SIG-M5 (cell line): Measurements from ENCODE around the gene ALS2CL.

ENCODE experiments used
- DNase-seq: peaks from one replicate; lab custom pipeline; 2025; lab: John Stamatoyannopoulos, UW

The ALS2CL gene

DNA sequence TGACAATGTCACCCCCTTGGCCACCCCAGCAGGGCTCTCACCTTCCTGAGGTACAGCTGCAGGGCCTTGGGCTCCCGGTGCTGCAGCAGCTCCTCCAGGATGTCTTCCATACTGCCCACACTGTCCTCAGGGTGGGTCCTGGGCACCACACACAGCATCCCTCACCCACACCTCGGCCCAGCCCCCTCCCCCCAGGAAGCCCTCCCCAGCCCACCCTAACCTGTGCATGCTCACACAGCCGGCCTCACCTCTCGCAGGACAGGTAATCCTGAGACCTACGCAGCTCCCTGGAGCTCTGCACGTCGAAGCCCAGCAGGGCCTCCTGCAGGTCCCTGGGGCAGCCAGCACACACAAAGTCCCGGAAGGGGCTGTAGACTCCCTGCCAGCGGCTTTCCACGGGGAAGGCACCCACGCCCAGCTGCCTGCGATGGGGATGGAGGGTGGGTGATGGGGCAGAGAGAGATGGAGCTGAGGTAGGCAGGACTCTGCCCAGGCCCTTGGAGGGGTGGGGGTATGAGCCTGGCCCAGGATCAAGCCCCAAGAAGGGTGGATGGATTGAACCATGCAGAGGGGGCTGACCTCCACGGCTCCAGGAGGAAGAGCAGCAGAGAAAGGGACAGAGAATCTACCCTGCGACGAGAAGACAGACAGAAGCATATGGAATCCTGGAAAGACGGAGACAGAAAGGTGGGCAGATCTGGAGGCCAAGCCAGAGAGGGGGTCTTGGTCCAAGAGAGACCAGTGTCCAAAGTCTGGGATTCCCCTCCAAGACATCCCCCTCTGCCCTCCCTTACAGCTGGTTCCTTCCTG is 16.7 kb downstream of the ALS2CL start:
- no peak for DNase-seq

DNA sequence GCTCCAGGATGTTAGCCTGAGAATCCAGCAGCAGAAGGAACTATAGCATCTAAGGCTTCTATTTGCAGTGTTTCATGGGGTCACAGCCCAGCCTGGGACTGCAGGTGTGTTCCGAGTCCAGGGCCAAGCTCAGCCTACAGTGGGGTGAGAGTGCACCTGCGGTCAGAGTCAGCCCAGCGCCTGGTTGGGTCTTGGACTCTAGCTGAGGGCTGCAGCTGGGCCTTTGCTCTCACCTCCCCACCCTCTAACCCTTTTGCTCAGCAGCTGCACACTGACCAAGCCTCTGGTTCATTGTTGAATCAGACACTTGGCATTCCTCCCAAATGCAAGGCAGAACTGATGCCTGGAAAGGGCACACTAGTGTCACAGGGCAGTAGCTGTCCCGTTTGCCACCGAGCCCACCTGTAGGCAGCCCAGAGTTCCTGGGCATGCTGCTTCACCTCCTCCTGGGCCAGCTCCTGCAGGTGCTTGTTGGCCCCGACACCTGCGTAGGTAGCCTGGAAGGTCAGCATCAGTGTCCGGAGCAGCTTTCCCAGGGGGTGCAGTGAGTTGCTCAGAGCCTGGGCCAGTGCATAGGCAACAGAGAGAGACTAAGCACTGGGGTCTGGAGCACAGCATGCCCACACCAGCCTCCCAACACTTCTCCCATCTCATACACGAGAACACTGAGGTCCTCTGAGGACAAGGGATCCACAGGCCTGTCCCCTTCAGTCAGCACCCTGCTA is 17.5 kb downstream of the ALS2CL start:
- DNase-seq: no peak

GRCh38 chr3:46675426-46675825 is 18.1 kb downstream of the ALS2CL start:
- DNase-seq: no peak

GRCh38 chr3:46674031-46674845 is 19.2 kb downstream of the ALS2CL start:
- DNase-seq: no peak

DNA sequence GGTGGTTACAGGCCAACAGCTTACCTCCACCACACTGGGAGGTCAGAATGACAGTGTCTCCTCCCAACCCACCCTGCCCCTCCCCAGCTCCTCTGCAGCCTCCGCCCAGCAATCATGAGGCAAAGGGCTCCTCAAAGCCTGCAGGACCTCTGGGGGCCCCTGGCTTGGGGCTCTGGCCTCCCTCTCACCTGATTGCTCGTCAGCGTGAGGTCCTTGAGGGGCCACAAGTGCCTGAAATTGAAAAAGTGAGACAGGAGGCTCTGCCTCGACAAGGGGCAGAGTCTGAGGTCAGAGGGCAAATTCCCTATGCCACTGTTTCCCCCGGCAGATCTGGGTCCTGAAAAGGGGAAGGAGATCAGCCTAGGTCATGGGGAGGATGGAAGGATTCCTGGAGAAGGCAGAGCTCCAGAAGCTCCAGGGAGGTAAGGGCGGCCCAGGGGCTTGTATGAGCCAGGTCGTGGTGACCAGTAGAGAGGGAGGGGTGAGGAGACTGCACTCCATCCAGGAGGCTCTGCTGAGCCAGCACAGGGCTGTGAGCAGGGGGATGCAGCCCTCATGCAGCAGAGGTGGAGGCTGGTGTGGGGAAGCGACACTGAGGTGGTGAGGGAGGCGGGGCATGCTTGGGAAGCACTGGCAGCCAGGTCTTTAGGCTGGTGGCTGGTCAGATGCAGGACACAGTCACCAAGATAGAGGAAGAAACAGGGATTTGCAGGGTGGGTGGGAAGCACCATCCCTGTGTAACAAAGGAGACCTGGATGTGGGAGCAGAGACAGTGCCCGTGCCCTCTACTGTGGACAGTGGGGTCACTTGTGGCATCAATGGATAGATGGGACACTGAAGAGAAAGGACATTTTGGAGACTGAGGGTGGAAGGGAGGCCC is 20.1 kb downstream of the ALS2CL start:
- no peak for DNase-seq

GRCh38 chr3:46672349-46672695 is 21.2 kb downstream of the ALS2CL start:
- DNase-seq: no peak

DNA sequence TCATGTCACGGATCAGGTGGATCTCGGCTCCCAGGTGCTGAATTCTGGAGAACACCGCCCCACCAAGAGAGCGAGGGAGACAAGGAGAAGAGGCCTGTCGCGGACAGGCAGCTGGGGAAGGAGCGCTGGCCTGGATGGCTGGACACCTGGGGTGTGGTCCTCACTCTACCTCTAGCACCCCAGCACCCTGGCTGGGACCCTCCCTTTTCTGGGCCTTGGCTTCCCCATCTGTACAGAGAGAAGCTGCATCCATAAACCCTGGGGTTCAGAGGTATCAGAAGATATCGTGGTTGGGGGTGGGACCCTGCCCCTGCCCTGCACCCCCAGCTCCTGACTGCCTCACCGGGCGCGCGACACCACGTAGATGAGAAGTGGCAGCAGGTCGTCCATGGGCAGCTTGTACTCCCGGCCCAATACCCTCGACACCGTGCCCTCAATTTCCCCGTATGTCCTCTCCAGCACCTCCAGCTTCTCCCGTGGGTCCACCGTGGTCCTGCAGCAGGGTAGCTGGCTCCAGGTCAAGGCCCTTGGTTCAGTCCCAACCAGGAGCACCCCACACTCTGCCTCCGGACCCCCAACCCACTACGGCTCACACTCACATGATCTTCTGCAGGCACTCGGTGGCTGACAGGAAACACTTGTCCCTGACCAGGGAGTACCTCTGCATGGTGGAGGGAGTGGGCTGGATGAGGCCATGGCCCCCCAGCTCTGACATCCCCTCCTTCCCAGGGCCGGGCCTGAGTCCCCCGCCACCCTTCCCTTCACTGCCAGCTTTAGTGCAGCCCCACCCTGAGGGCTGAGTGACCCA is 21.7 kb downstream of the ALS2CL start:
- no peak for DNase-seq

GRCh38 chr3:46670891-46671427 is 22.5 kb downstream of the ALS2CL start:
- no peak for DNase-seq

GRCh38 chr3:46670000-46670890 is 23.2 kb downstream of the ALS2CL start:
- DNase-seq: no peak

DNA sequence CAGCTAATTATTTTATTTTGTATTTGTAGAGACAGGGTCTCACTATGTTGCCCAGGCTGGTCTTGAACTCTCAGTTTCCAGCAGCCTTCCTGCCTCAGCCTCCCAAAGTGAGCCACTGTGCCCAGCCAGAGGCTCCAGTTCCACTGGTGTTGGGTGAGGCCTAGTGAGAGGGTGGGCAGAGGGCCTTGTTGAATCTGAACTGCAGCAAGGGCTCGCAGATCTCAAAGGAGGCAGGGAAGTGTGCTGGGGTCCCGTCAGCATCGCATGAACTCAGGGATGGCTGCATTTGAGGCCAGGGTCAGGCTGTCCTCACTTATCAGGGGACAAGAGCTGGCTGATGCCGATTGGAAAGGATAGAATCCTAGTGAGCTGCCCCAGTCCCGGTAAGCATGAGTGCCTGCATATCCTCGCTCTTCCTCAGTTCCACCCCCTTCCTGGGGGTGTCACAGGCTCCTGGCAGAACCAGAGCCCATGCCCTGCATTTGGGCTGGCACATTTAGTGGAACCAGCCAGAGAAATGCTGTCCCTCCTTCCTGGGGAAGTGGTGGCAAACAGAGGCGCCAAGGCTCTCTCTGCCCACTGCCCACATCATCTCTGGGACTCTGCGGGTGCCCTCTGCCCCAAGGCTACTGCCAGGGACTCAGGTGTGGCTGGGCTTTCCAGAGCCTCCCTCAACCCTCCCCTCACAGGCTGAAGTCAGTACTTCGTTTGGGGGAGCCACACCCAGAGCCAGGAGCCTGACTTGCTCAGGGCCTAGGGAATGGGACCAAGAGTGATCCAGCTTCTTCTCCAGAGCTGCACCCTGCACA is 24.1 kb downstream of the ALS2CL start:
- DNase-seq: no peak

DNA sequence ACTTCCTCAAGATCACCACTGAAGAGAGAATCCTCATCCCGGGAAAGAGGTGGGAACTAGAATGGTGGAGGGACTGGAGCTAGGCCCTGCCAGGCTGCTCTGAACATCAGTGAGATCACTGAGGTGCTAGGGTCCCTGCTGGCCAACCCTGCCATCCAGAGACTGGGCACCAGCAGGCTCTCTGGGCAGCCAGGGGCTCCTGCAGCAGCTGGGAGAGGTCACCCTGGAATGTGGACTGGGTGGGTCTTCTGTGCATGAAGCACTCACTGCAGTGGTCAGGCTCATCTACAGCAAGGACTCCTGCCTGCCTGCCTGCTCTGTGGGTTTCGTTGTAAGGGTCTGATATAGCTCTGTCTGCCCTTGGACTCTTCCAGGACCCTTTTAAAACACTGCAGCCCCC is 24.9 kb downstream of the ALS2CL start:
- no peak for DNase-seq

GRCh38 chr3:46668116-46668515 is 25.4 kb downstream of the ALS2CL start:
- DNase-seq: no peak

- no peak for DNase-seq
These were observed 25.8 kb downstream of the ALS2CL start for GRCh38 chr3:46667657-46668056.

DNA sequence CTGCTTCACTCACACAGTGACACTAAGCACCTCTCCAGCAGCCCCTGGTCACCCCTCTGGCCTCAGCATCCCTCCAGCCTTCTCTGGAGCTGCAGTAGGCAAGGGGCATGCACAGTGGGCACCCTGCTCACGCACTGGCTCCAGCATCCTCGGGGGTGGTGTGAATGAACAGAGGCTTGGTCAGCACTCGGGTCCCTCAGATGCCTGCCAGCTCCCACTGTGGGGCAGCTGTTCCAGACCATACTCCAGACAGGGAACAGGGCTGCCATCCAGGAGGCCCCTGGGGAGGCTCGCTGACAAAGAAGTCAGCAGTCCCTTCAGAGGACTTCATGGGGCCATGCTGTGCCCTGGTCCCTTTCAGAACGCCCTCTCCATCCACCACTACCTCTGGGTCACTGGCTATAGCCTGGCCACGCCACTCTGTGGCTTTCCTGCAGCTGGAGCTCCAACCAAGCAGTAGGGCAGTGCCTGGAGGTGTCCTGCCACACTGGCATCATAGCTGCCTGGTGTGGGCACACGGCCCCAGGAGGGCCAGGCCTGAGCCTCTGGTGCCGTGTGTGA is 26.3 kb downstream of the ALS2CL start:
- no peak for DNase-seq

- no peak for DNase-seq
These were observed 27.0 kb downstream of the ALS2CL start for GRCh38 chr3:46666453-46666845.

GRCh38 chr3:46665763-46666452 is 27.6 kb downstream of the ALS2CL start:
- DNase-seq: no peak

DNA sequence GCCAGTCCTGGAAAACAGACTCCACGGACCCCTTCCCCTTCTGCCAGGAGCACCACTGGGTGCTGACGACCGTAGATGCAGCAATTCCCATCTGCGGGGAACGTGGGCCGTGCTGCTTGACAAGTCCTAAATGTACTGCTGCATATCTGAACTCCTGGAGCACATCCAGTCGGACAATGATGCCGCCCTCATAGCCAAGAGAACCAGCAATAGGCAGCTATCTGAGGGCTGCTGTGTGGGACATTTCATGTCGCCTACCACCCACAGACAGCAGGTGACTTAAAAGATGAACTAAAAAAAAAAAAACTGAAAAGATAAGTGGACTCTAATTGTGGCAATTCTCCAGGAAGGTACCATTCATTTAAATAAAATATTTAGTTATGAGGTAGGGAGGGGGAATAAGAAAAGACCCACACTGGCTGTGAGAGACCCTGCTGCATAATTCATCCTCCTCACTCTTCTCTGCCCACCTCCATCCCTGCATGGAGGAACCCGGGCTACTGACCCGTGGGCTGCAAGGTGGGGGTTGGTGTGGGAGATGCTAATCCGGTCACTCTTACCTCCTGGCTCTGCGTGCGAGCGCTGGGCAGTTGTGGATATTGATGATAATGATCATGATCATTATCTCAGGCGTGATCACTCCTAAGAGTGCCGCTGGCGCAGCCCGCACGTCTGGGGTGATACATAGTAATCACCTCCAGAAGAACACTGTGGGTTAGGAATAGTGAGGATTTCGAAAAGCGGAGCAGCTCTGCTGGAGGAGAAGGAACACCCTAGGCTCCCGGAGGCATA is 28.3 kb downstream of the ALS2CL start:
- DNase-seq: no peak
